Stimulated activated CD8-positive, alpha-beta memory T cell treated with anti-CD3 and anti-CD28 coated beads, Interleukin-12 subunit alpha, Interleukin-12 subunit beta, amount 100 ng/mL, for 4 hours (primary cell): ENCODE data around the gene PDE6D.
"Not testable (repeated sequence)": the region's sequence is repeated elsewhere in the genome, so short reads cannot be mapped to it uniquely, and the experiment has no call there.

Experiments used
- DNase-seq: peaks from one replicate; pipeline ENCODE4 v3.0.0-alpha.2; 2020; ENCODE audit warnings: low read depth

Gene PDE6D

GRCh38 chr2:231769170-231770136, 11.6 kb downstream of the PDE6D start:
- no peak for DNase-seq

GRCh38 chr2:231765496-231765929, 15.6 kb downstream of the PDE6D start:
- DNase-seq, result no peak

DNA sequence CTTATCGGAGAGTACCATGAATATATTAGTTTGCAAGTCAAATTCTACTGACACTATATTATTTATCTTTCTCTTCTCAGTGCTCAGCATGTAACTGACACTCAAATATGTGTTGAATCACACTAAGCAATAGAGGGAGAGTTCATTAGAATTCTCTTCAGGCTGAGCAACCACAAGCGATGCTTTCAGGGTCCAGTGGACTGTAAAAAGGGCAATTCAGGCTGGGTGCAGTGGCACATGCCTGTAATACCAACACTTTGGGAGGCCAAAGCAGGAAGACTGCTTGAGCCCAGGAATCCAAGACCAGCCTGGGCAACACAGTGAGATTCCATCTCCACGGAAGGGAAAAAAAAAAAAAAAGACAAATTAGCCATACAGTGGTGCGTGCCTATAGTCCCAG, 16.3 kb downstream of the PDE6D start:
- DNase-seq, result no peak

DNA sequence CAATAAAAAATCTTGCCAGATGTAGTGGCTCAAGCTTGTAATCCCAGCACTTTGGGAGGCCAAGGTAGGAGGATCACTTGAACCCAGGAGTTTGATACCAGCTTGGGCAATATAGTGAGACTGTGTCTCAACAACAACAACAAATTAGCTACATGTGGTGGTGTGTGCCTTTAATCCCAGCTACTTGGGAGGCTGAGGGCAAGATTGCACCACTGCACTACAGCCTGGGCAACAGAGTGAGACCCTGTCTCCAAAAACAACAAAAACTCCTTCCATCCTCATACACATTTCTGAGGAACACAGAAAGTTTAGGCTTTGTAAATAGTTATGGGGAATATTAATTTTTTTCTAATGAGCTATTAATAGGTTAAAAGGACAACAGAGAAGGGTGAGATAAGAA, 17.0 kb downstream of the PDE6D start:
- DNase-seq, result no peak

- no peak for DNase-seq
These were observed 19.3 kb downstream of the PDE6D start for GRCh38 chr2:231761735-231762134.

DNA sequence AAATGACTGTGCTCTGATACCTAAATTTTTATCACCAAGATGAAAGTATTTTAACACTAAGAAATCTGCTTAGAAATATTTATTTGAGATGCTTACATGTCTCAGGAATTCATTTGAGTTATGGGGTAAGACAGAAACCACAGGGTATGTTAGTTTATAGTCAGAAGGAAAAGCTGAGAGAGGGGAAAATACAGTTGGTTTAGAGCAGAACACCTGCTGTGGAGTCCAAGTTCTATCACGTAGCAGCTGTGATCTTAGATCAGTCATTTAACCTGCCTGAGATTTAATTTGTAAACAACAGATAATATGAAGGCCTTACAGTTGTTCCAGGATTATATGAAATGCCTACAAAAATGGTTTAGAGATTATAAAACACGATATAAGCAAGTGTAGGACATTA, 29.0 kb downstream of the PDE6D start:
- DNase-seq, result no peak

DNA sequence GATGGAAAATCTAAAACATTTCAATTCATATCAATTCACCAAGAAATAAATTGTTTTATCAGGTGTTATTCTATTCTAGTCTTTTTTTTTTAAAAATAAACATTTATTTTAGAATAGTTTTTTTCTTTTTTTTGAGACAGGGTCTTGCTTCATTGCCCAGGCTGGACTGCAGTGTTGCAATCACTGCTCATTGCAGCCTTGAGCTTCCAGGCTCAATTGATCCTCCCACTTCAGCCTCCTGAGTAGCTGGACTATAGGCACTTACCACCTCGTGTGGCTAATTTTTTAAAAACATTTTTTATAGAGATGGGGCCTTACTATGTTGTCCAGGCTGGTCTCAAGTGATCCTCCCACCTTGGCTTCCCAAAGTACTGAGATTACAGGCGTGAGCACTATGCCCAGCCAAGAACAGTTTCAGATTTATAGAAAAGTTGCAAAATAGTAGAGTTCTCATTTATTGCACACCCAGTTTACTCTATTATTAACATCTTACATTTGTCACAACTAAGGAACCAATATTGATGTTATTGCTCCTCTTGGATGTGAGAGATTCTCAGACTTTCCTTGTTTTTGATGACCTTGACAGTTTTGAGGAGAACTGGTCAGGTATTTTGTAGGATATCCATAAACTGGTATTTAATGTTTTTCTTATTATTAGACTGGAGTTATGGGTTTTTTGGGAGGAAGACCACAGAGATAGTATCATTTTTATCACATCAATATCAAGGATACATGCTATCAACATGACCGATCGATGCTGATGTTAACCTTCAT, 29.9 kb downstream of the PDE6D start:
- no peak for DNase-seq

- DNase-seq, result not testable (repeated sequence)
These were observed 32.1 kb downstream of the PDE6D start for GRCh38 chr2:231749016-231749415.

- DNase-seq, result not testable (repeated sequence)
These were observed 32.8 kb downstream of the PDE6D start for GRCh38 chr2:231748153-231748896.

DNA sequence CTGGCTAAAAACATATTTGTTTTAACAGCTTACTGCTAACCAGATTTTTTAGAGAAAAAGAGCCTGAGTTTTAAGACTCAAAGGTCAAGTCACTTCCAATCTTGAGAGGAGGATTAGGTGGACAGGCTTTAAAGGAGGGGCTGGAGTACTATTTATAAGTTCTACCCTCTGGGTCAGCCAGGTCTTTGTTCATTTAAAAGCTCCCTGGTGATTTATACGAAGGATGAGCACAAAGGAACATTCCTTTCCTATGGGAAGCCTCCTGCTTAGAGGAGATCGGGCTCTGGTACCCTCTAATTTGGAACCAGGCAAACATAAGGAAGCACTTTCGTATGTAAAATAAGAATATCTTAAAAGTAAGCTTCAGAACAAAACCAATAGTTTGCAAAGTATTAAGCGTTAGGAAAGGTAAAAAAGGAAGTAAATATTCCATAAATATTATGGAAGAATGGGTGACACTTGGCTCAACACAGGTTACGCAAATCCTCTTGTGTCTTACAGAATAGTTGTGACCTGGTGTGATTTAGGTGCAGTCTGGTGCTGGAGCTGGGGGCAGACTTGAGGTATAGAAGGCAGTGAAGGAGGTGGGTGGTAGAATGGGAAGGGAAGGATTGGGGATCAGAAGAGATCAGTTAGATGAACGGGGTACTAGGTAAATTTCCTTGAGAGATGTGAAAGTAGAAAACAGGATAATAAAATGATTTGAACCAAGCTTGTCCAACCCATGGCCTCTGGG, 35.6 kb downstream of the PDE6D start:
- no peak for DNase-seq

GRCh38 chr2:231743376-231744116, 37.5 kb downstream of the PDE6D start:
- DNase-seq, result no peak

DNA sequence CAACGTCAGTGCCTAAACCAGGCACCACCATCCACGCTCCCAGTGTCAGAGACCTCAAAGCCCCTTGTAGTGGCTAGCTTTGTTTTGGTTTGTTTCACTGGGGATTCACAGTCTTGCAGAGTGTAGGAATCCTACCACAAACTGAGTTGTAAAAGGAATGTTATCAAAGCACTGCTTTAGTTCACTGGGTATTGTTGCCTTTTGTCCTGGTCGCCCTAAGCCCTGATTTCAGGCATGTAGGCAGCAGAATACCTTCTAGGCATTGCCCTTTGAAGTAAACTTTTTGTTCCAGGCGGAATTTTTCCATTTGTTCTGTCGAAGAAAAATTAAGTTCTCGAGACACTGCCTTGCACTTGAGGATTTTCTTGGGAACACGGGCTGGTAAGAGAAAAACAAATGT, 43.3 kb downstream of the PDE6D start:
- DNase-seq, result no peak

DNA sequence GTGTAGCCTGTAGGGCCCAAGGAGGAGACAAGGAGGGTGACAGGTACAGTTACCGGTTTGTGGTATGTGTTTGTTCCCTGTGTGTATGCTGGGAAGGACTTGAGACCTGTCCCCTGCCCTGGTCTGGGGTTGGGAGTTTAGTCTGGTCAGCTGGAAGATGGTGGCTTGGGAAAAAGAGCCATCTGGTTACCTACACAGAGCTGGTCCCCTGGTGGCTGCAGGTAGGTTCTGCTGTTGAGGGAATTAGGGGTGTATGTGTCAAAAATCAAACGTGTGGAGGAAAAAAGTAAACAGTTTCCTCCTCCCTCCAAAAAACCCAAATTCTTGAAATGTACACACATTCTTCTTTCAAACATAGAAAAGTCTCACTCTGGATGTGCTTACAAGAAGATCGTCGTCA, 48.5 kb downstream of the PDE6D start:
- no peak for DNase-seq

DNA sequence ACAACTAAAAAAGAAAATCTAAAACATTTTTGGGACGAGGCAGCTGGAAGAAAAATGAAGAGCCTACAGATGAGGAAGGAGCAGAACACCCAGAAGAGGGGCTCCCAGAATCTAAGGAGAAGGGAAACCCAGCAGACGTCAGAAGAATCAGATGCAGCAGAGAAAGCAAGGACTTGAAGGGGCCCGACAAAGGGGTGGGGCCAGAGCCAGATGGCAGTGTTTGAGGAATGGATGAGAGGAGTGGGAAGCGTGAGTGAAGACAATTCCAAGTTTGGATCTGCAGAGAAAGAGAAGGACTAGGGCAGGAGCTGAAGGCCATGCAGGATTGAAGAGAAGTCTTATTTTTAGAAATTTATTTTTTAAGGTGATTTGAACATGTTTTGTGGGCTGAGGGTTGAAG, 53.5 kb downstream of the PDE6D start:
- DNase-seq, result no peak

GRCh38 chr2:231726276-231726675, 54.8 kb downstream of the PDE6D start:
- no peak for DNase-seq

DNA sequence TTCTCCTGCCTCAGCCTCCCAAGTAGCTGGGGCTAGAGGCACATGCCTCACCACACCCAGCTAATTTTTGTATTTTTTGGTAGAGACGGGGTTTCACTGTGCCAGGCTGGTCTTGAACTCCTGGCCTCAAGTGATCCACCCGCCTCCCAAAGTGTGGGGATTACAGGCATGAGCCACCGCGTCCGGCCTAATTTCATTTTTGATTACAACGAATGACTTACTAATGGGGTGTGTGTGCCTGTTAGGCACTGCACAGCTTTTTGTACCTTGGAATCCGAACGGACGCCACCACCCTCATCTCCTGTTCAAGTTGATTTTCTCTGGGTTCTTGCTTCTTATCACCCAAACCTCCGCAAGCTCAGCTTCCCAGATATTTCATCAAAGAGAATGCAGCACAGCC, 55.6 kb downstream of the PDE6D start:
- no peak for DNase-seq

GRCh38 chr2:231722721-231723307, 58.3 kb downstream of the PDE6D start:
- no peak for DNase-seq

DNA sequence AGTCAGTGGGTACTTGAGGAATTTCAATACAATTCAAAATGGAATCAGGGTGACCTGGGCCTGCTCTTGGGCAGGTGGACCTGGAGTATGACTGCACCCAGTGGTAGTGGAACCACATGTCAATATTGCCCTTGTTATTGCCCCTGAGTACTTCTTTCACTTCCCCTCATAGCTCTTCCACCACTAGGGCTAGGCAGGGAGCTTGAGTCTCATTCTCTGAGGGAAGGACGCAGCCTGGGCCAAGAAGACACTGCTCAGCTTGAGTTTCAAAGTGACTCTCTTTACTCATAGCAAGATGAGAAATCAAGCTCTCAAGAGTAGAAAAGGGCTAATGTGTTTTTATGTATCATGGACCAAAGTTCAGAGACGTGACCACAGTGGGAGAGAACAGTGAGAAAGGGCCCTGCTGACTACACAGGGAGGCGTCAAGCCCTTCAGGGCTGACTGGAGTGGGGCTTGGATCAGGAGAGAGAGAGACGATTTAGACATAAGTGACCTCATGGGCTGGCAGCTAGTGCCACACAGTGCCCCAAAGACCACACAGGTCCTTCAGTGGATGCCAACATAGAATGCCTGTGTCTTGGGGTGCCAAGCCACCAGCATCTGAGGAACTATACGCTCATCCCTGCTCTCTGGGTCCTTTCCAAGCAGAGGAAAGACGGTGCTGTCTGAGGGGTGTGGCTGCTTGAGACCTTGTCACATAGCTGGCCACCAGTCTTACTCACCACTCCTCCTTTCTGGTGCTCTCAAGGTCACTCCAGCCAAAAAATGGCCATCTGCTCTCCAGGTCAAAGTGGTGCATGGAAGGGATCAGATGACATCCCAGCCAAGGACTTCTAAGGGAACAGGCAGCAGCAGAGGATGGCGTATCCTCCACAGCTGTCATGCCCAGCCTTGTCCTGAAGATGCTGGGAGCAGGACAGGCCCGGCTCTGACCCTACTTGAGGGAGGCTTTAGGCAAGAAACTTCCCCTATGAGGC, 59.8 kb downstream of the PDE6D start:
- DNase-seq, result no peak

GRCh38 chr2:231720292-231720986, 60.6 kb downstream of the PDE6D start:
- no peak for DNase-seq
